KMS-11 (cell line): Measurements from ENCODE around the gene AQR.
A peak's percentile ranks its signal among the peaks of the same experiment; 100 is the strongest.

Source experiments
- H2AFZ ChIP-seq: fragments of 200-600 bp; sonication (generic); 2 replicates; pipeline ENCODE4 v1.6.1; 2016; ENCODE audit warnings: antibody characterized with exemption, mixed run types, low read depth
- H3K27ac ChIP-seq: fragments of 200-600 bp; sonication (generic); 2 replicates; pipeline ENCODE4 v1.6.1; 2016; ENCODE audit warnings: mild to moderate bottlenecking, mixed run types
- H3K27me3 ChIP-seq: fragments of 200-600 bp; sonication (generic); 2 replicates; pipeline ENCODE4 v1.6.1; 2017; ENCODE audit warnings: mild to moderate bottlenecking, low read depth, mixed run types, moderate library complexity; ENCODE audit not compliant: insufficient read depth
- H3K36me3 ChIP-seq: fragments of 200-600 bp; sonication (generic); 2 replicates; pipeline ENCODE4 v1.6.1; 2017; ENCODE audit warnings: mild to moderate bottlenecking, mixed run types; ENCODE audit not compliant: insufficient read depth
- H3K4me1 ChIP-seq: fragments of 200-600 bp; sonication (generic); 2 replicates; pipeline ENCODE4 v1.6.1; 2016; ENCODE audit warnings: mild to moderate bottlenecking, low read depth, mixed run types; ENCODE audit not compliant: poor library complexity, severe bottlenecking
- H3K4me2 ChIP-seq: fragments of 200-600 bp; sonication (generic); 2 replicates; pipeline ENCODE4 v1.7.0; 2016; ENCODE audit warnings: mild to moderate bottlenecking, mixed run types
- H3K4me3 ChIP-seq: fragments of 200-600 bp; sonication (generic); IDR thresholded peaks from 2 replicates; pipeline ENCODE4 v1.6.1; 2017; ENCODE audit warnings: low read depth, low read length, mixed read lengths; ENCODE audit not compliant: insufficient read depth
- H3K79me2 ChIP-seq: fragments of 200-600 bp; sonication (generic); 2 replicates; pipeline ENCODE4 v1.6.1; 2016; ENCODE audit warnings: low read depth, mixed run types; ENCODE audit not compliant: insufficient read depth
- H3K9ac ChIP-seq: fragments of 200-600 bp; sonication (generic); 2 replicates; pipeline ENCODE4 v1.6.1; 2016; ENCODE audit warnings: mild to moderate bottlenecking, mixed run types
- H4K20me1 ChIP-seq: fragments of 200-600 bp; sonication (generic); 2 replicates; pipeline ENCODE4 v1.6.1; 2016; ENCODE audit warnings: mild to moderate bottlenecking, mixed run types; ENCODE audit not compliant: insufficient read depth
- CTCF ChIP-seq: fragments of 200-600 bp; sonication (generic); conservative IDR thresholded peaks from 2 replicates; pipeline ENCODE4 v1.6.1; 2017; ENCODE audit warnings: low read depth, mild to moderate bottlenecking, antibody characterized with exemption, low read length, moderate library complexity, mixed read lengths

Gene AQR

GRCh38 chr15:34987609-34988026 is 18.1 kb upstream of the AQR start:
- peak overlapping the region; percentile 82 for H3K27ac ChIP-seq
- peaks cover 5% of the 10 kb centered on the region; the same call in 1 of the 2 replicates for H3K27me3 ChIP-seq
- peak overlapping the region; percentile 91 for H3K9ac ChIP-seq
- no peaks in the 10 kb centered on the region for H4K20me1 ChIP-seq
- peaks cover 31% of the 10 kb centered on the region for H3K4me1 ChIP-seq
- TF ChIP-seq CTCF: no peak
- H3K36me3 ChIP-seq: no peaks in the 10 kb centered on the region
- peak overlapping the region; percentile 92 for H2AFZ ChIP-seq
- peaks cover 42% of the 10 kb centered on the region for H3K79me2 ChIP-seq
- no peak overlapping the region for H3K4me3 ChIP-seq
- H3K4me2 ChIP-seq: peak overlapping the region; percentile 91

- TF ChIP-seq CTCF: no peak
- Histone ChIP-seq H3K36me3 (no peaks in the 10 kb centered on the region), H3K4me1 (peaks cover 29% of the 10 kb centered on the region), H3K79me2 (peaks cover 42% of the 10 kb centered on the region), H3K27ac (peak overlapping the region; percentile 82; the same call in 1 of the 2 replicates), H2AFZ (no peak overlapping the region), H3K9ac (peak overlapping the region; percentile 91), H4K20me1 (no peaks in the 10 kb centered on the region), H3K4me3 (no peak overlapping the region), H3K27me3 (no peaks in the 10 kb centered on the region), H3K4me2 (peak overlapping the region; percentile 91)
Measured at GRCh38 chr15:34986771-34987480, 17.4 kb upstream of the AQR start.

- peaks cover 42% of the 10 kb centered on the region for H3K79me2 ChIP-seq
- no peak for TF ChIP-seq CTCF
Measured at GRCh38 chr15:34986326-34986725, 16.8 kb upstream of the AQR start.

GRCh38 chr15:34984889-34985630 is 15.5 kb upstream of the AQR start:
- H3K4me1 ChIP-seq: peaks cover 29% of the 10 kb centered on the region
- no peaks in the 10 kb centered on the region for H4K20me1 ChIP-seq
- no peak overlapping the region for H3K4me3 ChIP-seq
- H2AFZ ChIP-seq: no peak overlapping the region
- H3K4me2 ChIP-seq: peak overlapping the region; percentile 91; the same call in 1 of the 2 replicates
- no peaks in the 10 kb centered on the region for H3K27me3 ChIP-seq
- H3K9ac ChIP-seq: no peak overlapping the region
- H3K27ac ChIP-seq: no peak overlapping the region
- TF ChIP-seq CTCF: no peak
- H3K36me3 ChIP-seq: no peaks in the 10 kb centered on the region
- peaks cover 42% of the 10 kb centered on the region for H3K79me2 ChIP-seq

More at GRCh38 chr15:34986326-34986725, 16.8 kb upstream of the AQR start:
- Histone ChIP-seq H3K9ac (no peak overlapping the region; the same call in 1 of the 2 replicates), H2AFZ (no peak overlapping the region), H3K27me3 (no peaks in the 10 kb centered on the region), H3K4me3 (no peak overlapping the region), H3K27ac (no peak overlapping the region), H3K4me1 (peaks cover 29% of the 10 kb centered on the region), H3K4me2 (peak overlapping the region; percentile 91), H3K36me3 (no peaks in the 10 kb centered on the region), H4K20me1 (no peaks in the 10 kb centered on the region)
